GM21786 (cell line): Measurements from ENCODE around the gene LRRC36.

Source experiments
- ATAC-seq: cut with Tn5 transposase; IDR thresholded peaks from one replicate; pipeline ENCODE4 v1.9.1; 2021; ENCODE audit not compliant: unreplicated experiment

LRRC36 gene, protein sequence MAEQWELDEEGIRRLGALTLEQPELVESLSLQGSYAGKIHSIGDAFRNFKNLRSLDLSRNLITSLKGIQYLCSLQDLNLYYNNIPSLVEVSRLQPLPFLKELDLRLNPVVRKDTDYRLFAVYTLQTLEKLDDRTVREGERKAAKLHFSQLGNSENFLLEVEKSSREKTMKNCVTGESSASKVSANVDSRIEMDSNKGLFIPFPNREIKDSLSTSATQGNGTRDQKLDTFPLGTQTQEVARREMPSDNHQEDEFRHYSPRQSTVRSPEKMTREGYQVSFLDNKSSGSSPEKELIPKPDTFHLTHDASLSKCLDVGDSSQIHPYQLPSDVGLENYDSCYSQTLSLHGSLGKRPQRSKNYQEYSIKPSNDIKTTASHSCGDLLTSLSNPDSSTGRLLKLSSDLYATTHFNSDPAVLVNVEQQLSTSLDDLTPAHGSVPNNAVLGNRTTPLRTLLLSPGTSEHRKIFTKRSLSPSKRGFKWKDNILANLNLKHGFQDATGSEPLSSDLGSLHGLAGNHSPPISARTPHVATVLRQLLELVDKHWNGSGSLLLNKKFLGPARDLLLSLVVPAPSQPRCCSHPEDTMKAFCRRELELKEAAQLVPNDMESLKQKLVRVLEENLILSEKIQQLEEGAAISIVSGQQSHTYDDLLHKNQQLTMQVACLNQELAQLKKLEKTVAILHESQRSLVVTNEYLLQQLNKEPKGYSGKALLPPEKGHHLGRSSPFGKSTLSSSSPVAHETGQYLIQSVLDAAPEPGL

DNA sequence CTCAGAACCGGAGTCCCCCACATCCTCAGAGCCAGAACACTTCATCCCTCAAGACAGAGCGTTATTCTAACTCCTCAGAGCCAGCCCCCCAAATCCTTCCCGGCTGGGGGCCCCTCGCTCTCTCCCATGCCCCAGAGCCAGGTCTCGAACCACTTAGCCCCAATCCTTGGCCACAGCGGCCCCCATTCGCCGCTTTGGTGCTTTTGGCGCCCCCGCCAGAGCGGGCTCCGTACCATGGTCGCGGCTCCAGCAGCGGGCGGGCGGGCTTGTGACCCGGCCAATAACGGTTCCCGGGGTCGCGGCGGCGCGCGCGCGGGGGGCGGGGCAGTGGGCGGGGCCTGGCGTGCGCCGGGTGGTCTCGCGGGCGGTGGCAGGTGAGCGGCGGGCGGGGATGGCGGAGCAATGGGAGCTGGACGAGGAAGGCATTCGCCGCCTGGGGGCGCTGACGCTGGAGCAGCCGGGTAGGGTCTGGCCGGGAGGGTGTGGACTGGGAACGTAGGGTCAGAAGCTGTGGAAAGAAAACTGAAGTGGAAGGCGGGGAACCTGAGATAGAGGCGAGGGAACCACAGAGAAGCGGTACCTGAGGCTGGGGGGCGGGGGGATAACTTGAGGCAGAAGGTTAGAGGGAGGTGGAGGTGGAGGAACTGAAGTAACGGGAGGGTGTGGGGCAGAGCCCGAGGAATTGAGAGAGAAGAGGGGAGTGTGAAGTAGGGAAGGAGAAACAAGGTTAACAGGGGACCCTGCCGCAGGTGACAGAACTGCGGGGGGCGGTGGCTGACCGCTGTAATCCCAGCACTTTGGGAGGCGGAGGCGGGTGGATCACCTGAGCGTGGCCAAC, at the start of gene LRRC36, which contains the start of gene KCTD19:
Gene LRRC36 (plus strand): TSS at position 344 of the 838 bp plus-strand sequence. CDS start 48 bp downstream, at position 392.
Gene KCTD19 (minus strand): TSS at position 270 of the 838 bp plus-strand sequence. CDS start 34 bp downstream, at position 236.
- no peak for ATAC-seq

DNA sequence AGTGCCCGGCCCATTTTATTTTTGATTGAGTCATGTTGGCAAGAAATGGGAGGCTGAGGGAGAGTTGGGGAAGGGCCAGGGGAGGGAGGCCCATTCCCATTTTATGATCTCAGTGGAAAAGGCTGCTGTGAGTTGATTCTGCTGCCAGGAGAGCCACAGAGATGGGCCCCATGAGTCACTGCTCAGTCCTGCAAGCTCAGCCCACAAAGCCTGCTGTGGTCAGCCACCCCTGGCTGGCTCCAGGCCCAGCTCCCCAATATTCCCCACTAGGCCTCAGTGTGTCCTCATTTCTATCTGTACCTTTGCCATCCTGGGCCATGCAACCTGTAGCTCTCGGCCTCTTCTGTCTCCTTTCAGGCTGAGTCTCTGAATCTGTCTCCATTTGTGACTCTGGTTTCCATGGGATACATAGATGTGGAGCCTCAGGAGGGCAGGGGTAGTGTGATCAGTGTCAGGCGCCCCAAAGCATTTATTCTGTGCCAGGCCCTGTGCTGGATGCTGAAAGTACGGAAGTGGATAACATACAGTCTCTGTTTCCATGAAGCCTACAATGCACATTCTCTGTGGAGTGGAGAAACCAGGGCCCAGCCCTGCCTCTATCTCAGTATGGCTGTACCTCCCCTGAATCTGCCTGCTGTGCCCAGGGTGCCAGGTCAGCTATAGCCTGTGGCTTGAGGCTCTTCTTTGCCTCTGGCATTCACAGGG, 49.2 kb upstream of the LRRC36 start:
- ATAC-seq: no peak

DNA sequence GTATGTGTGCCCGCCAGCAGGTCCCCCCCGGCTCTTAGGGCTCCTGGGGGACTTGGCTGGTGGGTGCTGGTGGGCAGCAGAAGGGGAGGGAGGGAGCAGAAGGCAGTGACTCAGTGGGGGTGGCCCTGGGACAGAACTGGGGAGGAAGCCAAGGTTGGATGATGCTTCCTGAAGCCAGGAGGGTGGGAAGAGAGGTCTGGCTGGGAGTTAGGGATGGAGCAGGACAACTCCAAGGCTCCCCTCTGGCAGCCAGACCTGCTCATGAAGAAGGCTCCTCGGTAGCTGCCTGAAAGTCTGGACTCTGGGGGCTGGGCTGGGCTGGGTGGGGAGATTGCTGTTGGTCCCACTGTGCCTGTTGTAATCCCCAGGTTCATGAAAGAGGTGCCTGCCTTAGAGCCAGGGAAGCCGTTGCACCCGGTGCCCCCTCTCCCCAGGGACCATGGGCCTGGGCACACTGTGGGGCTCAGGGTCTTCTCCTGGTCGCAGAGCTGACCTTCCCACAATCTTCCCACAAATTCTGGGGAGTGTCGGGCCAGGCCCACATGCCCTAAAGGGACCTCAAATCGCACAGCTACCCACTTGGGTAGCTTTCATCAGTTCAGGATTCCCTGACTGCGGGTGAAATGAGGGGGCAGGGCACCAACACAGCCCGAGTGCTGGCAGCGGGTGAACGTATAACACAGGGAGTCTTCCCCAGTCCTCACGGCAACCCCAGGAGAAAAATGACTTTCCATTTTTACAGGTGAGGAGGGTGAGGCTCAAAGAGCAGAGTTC, 48.4 kb upstream of the LRRC36 start:
- ATAC-seq: no peak

DNA sequence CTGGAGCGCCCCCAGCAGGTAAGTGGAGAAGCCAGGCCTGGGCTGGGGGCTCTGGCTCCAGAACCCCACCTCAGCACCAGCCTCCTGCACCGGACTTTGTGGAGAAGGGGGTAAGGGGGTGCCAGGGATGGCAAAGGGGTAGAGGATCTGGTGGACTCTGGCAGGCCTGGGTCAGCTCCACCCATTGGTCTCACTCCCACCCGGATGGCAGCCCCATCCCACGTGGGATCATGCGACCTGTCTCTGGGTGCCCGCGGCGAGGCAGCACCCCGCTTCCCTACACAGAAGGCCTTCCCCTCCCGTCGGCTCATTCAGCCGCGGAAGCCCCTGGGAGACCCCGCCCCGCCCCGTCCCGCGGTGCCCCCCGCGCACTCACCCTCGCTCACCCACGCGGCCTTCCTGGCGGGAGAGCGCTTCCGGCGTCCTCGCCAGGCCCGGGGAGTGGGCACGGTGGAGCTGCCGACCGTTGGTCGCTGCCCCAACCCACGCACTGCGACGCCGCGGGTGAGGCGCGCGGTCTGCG, 47.8 kb upstream of the LRRC36 start:
- peak; percentile 38 for ATAC-seq

DNA sequence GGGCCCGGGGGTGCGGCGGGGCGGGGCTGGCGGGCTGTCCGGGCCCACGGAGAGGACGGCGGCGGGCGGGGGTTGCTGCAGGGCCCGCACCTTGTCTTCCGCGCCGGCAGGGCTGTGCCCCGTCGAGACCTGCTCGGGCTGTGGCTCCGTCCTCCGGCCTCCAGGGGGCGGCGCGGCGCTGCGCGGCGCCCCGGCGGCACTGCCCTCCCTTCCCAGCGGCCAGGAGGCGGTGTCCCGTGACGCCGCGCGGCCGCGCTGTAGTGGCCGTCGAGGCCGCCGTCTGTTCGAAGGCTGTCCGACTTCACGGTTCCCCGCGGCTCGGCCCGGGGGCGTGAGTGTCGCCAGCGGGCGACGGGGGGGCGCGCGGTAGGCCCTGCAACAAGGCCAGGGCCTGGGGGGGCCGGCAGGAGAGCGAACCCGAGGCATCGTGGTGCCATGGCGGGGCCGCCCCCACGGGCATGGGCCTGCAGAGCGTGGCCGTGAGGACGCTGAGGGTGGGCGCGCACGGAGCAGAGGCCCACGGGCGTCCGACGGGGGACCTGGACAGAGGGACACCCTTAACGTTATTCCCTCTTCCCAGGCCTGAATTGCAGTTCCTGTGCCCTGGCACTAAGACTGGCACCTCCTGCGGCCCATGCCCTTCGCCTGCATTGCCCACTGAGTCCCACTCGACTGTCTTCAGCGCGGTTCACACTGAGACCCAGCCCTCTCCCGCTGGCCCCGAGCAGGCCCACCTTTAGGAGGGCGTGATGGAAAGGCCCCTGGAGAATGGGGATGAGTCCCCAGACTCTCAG, 47.1 kb upstream of the LRRC36 start, which contains the start of gene PLEKHG4:
Gene PLEKHG4 (plus strand): TSS at position 237 of the 794 bp plus-strand sequence. CDS start 513 bp downstream, at position 750.
- peak; percentile 69 for ATAC-seq

DNA sequence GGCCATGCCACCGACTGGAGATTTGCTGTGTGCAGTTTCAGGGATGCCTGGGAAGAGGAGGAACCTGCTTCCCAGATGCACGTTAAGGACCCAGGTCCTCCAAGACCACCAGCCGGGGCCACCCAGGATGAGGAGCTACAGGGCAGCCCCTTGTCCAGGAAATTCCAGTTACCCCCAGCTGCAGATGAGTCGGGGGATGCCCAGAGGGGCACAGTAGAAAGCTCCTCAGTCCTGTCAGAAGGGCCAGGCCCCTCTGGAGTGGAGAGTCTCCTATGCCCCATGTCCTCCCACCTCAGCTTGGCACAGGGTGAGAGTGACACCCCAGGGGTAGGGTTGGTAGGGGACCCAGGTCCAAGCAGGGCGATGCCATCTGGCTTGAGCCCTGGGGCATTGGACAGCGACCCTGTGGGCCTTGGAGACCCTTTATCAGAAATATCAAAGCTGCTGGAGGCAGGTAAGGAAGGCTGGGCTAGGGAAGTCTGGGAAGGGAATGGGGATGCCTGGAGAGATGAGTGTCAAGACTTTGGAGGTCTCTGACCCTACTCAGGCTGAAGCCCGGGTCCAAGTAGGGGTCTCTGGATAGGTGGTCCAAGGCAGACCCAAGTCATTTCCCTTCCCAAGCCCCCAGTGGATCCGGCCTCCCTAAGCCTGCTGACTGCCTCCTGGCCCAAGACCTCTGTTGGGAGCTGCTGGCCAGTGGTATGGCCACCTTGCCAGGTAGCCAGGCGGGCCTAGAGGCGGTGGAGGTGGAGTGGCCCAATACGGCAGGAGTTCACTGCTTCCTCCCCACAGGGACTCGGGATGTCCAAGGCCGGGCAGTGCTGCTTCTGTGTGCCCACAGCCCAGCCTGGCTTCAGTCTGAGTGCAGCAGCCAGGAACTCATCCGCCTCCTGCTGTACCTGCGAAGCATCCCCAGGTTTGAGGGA, 46.3 kb upstream of the LRRC36 start:
- ATAC-seq: no peak

DNA sequence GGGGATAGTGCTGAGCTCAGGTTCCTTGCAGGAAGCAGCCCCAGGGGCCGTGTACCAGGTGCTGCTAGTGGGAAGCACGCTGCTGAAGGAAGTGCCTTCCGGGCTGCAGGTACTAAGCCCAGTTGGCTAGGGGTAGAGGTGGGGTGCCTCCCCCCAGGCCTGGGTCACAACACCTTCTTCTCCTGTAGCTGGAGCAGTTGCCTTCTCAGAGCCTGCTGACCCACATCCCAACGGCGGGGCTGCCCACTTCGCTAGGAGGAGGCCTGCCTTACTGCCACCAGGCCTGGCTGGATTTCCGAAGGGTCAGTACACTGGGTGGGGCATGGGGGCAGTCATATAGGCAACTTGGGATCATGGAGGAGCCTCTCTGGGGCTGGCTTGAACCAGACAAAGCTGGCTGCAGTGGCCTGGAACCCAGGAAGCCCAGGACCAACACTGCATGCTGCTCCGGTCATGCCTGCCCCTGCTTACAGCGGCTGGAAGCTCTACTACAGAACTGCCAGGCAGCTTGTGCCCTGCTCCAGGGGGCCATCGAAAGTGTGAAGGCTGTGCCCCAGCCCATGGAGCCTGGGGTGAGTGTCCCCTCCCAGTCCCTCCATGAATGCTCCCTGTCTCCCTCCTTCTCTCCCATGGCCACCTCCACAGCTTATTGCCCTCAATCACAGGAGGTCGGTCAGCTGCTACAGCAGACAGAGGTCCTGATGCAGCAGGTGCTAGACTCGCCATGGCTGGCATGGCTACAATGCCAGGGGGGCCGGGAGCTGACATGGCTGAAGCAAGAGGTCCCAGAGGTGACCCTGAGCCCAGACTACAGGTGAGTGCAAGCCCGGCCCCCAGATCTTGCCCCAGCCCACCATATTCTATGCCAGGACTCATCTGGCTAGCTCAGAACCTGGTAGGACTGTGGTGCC, 44.8 kb upstream of the LRRC36 start:
- ATAC-seq: no peak

DNA sequence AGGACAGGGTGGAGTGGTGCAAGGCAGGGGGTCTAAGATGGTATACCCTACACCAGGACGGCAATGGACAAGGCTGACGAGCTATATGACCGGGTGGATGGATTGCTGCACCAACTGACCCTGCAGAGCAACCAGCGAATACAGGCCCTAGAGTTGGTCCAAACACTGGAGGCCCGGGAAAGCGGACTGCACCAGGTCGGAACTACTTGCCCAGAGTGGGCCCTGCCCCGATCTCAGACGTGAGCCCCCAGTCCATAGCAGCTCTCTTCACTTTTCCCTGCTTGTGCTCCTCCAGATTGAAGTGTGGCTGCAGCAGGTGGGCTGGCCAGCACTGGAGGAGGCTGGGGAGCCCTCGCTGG, 44.2 kb upstream of the LRRC36 start:
- no peak for ATAC-seq

DNA sequence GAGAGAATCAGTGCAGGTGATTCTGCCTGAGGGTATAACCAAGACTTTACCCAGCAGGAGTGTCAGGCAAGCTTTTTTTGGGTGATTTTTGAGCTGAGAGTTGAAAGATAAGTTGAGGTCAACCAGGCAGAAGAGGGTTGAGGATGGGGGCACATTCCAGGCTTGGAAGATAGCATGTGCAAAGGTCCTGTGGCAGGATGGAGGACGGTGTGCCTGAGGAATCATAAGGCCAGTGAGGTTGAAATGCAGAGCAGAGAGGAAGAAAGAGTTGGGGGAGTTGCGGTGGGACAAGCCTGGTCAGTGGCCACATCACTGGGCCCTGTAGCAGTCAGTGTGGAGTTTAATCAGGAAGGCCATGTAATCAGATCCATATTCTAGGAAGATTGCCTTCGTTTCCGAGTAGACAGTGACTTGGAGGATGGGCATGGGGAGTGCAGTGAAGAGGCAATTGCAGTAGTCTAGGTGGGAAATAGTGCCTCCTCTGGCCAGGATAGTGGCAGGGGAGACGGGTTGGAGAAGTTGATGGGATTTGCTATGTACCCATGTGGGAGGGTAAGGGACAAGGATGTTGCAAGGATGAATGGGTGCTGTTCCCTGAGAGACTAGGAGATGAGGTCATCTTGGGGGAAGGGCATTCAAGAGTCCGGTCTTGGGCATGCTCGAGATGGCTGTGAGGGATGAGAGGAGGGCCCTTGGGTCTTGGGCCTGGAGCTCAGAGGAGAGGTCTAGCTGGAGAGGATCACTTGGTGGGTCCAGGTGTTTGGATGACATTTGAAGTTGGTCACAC, 43.4 kb upstream of the LRRC36 start:
- no peak for ATAC-seq

DNA sequence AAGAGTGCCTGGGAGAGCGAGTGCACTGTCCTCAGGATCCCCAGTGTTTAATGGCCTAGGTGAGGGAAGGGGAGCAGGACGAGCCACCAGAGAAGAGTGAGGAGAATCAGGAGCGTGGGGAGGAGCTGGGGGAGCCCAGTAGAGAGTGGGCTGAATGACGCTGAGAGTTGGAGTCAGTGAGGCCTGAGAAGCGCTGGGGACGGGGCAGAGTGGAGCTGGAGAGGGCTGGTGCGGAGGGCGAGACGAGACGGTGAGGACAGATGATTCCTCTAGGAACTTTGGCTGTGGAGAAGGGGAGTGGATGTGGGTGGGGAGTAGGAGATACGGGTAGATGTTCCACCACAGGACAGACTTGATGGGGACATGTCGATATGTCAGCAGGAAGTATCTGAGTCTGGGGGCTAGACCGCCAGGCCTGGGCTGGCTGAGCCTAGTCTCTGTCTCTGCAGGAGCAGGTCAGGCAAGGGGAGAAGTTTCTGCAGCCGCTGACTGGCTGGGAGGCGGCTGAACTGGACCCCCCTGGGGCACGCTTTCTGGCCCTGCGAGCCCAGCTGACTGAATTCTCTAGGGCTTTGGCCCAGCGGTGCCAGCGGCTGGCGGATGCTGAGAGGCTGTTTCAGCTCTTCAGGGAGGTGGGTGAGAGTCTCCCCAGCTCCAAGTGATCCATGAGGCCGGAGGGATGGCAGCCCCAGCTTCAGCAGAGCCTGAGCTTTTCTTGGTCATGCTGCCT, 42.6 kb upstream of the LRRC36 start:
- no peak for ATAC-seq

DNA sequence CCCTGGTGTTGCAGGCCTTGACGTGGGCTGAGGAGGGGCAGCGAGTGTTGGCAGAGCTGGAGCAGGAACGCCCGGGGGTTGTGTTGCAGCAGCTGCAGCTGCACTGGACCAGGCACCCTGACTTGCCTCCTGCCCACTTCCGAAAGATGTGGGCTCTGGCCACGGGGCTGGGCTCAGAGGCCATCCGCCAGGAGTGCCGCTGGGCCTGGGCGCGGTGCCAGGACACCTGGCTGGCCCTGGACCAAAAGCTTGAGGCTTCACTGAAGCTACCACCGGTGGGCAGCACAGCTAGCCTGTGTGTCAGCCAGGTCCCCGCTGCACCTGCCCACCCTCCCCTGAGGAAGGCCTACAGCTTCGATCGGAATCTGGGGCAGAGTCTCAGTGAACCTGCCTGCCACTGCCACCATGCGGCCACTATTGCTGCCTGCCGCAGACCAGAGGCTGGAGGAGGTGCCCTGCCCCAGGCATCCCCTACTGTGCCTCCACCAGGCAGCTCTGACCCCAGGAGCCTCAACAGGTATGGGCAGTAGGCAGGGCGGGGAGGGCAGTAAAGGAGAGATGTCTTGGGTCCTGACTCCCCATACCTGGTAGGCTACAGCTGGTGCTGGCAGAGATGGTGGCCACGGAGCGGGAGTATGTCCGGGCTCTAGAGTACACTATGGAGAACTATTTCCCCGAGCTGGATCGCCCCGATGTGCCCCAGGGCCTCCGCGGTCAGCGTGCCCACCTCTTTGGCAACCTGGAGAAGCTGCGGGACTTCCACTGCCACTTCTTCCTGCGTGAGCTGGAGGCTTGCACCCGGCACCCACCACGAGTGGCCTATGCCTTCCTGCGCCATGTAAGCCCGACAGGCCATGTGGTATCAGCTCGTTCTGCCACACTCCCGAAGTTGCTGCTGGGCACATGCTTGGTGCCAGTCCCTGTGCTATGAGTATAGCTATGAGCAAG, 41.6 kb upstream of the LRRC36 start:
- ATAC-seq: no peak

DNA sequence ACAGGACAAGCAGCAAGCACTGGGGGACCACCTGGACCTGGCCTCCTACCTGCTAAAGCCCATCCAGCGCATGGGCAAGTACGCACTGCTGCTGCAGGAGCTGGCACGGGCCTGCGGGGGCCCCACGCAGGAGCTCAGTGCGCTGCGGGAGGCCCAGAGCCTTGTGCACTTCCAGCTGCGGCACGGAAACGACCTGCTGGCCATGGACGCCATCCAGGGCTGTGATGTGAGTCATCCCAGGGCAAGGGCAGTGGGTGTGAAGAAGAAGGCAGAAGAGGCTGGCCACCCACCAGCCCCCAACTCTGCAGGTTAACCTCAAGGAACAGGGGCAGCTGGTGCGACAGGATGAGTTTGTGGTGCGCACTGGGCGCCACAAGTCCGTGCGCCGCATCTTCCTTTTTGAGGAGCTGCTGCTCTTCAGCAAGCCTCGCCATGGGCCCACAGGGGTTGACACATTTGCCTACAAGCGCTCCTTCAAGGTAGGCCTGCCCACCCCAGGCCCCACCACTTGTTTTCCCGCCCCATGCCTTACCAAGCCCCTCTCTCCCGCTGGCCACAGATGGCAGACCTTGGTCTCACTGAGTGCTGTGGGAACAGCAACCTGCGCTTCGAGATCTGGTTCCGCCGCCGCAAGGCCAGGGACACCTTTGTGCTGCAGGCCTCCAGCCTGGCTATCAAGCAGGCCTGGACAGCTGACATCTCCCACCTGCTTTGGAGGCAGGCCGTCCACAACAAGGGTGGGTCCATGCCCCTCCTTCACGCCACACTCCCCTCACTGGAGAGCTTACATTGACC, 40.0 kb upstream of the LRRC36 start:
- no peak for ATAC-seq

DNA sequence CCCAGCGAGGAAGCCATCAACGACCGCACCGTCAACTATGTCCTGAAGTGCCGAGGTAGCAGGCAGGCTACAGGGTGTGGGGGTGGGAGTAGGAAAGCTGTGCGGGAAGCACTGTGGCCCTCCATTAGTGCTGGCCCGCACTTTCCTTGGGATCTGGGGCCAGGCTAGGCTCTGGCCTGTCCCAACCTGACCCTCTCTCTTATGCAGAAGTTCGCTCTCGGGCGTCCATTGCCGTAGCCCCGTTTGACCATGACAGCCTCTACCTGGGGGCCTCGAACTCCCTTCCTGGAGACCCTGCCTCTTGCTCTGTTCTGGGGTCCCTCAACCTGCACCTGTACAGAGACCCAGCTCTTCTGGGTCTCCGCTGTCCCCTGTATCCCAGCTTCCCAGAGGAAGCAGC, 38.7 kb upstream of the LRRC36 start:
- no peak for ATAC-seq
